ENCODE data around the gene MEIKIN. TPM values are rescaled to one million over a fixed set of nuclear protein-coding genes. Genes with fewer than 3 reads are reported as not detected.
"Not testable (repeated sequence)": the region's sequence is repeated elsewhere in the genome, so short reads cannot be mapped to it uniquely, and the experiment has no call there.

MEIKIN gene
- total RNA-seq, 4 donors from 2014 or later: not detected

- H3K4me3 ChIP-seq: no peak overlapping the region
- DNase-seq: no peak
- H3K27me3 ChIP-seq: no peaks in the 10 kb centered on the region
- H3K4me1 ChIP-seq: no peaks in the 10 kb centered on the region
- no peaks in the 10 kb centered on the region for H3K36me3 ChIP-seq
- no peaks in the 10 kb centered on the region for H3K9me3 ChIP-seq
- no peak for TF ChIP-seq CTCF (IDR thresholded peaks at IDR 0.05)
- no peak for TF ChIP-seq POLR2A (IDR thresholded peaks at IDR 0.05)
- H3K27ac ChIP-seq: no peak overlapping the region
These were observed 29.0 kb downstream of the MEIKIN start for GRCh38 chr5:131916481-131916880.

- H3K36me3 ChIP-seq: no peaks in the 10 kb centered on the region
- no peak for TF ChIP-seq CTCF (IDR thresholded peaks at IDR 0.05)
- TF ChIP-seq POLR2A (IDR thresholded peaks at IDR 0.05): no peak
- no peaks in the 10 kb centered on the region for H3K27me3 ChIP-seq
- no peaks in the 10 kb centered on the region for H3K9me3 ChIP-seq
- no peak for DNase-seq
- no peak overlapping the region for H3K27ac ChIP-seq
- H3K4me3 ChIP-seq: no peak overlapping the region
- H3K4me1 ChIP-seq: no peaks in the 10 kb centered on the region
These were observed 31.0 kb downstream of the MEIKIN start for GRCh38 chr5:131914472-131914871.

- H3K27ac ChIP-seq: no peak overlapping the region
These were observed 31.9 kb downstream of the MEIKIN start for GRCh38 chr5:131913603-131914002.

GRCh38 chr5:131906668-131907067 is 38.8 kb downstream of the MEIKIN start:
- no peak overlapping the region for H3K4me3 ChIP-seq
- H3K4me1 ChIP-seq: no peaks in the 10 kb centered on the region
- H3K27ac ChIP-seq: no peak overlapping the region
- no peaks in the 10 kb centered on the region for H3K9me3 ChIP-seq
- TF ChIP-seq POLR2A (IDR thresholded peaks at IDR 0.05) (no peak), CTCF (IDR thresholded peaks at IDR 0.05) (no peak)
- no peaks in the 10 kb centered on the region for H3K36me3 ChIP-seq
- H3K27me3 ChIP-seq: no peaks in the 10 kb centered on the region
- DNase-seq: no peak

More at GRCh38 chr5:131913603-131914002, 31.9 kb downstream of the MEIKIN start:
- Histone ChIP-seq H3K9me3 (no peaks in the 10 kb centered on the region), H3K36me3 (no peaks in the 10 kb centered on the region), H3K27me3 (no peaks in the 10 kb centered on the region), H3K4me1 (no peaks in the 10 kb centered on the region), H3K4me3 (no peak overlapping the region)
- TF ChIP-seq POLR2A (IDR thresholded peaks at IDR 0.05) (no peak), CTCF (IDR thresholded peaks at IDR 0.05) (no peak)
- no peak for DNase-seq

- H3K4me1 ChIP-seq, DNase-seq, H3K9me3 ChIP-seq, H3K4me3 ChIP-seq, H3K27me3 ChIP-seq, H3K36me3 ChIP-seq: not testable (repeated sequence)
- H3K27ac ChIP-seq: peak overlapping the region in 3 of 4 donors; percentile 29 to 60 (median 47)
These were observed 43.2 kb downstream of the MEIKIN start for GRCh38 chr5:131902266-131902665.

- H3K9me3 ChIP-seq: no peaks in the 10 kb centered on the region
- no peak for DNase-seq
- H3K4me1 ChIP-seq: no peaks in the 10 kb centered on the region
- no peak overlapping the region for H3K27ac ChIP-seq
- TF ChIP-seq CTCF (IDR thresholded peaks at IDR 0.05): no peak
- TF ChIP-seq POLR2A (IDR thresholded peaks at IDR 0.05): no peak
- H3K4me3 ChIP-seq: no peak overlapping the region
- no peaks in the 10 kb centered on the region for H3K36me3 ChIP-seq
- H3K27me3 ChIP-seq: no peaks in the 10 kb centered on the region
These were observed 45.8 kb downstream of the MEIKIN start for GRCh38 chr5:131899686-131900085.

All from Peyer's patch (tissue), 4 donors.